ENCODE results near the gene RAB3D. TPM values are rescaled to one million over a fixed set of nuclear protein-coding genes. Genes with fewer than 3 reads are reported as not detected.
"Not testable (repeated sequence)": the region's sequence is repeated elsewhere in the genome, so short reads cannot be mapped to it uniquely, and the experiment has no call there.

Gene RAB3D
- polyA plus RNA-seq, 1 donor from 2014 or later: 2.7 TPM

GRCh38 chr19:11335449-11336146, 3.9 kb downstream of the RAB3D start:
- Mint-ChIP-seq H3K9me3 (no peaks in the 10 kb centered on the region), H3K4me1 (peaks cover 8 to 11% (median 9%) of the 10 kb centered on the region in 3 donors), H3K27me3 (no peaks in the 10 kb centered on the region), H3K4me3 (peak overlapping the region in 1 of 4 donors; percentile 32), H3K27ac (no peak overlapping the region), H3K36me3 (peaks cover 9% of the 10 kb centered on the region)

- H3K9me3 Mint-ChIP-seq, H3K27me3 Mint-ChIP-seq: not testable (repeated sequence)
- H3K27ac Mint-ChIP-seq: peak overlapping the region in 1 of 3 donors; percentile 45
- H3K36me3 Mint-ChIP-seq: peaks cover 13% of the 10 kb centered on the region
- peaks cover 3 to 12% (median 5%) of the 10 kb centered on the region in 3 donors for H3K4me1 Mint-ChIP-seq
- peak overlapping the region in 1 of 4 donors; percentile 61 for H3K4me3 Mint-ChIP-seq
Observed at GRCh38 chr19:11333838-11334237, 5.6 kb downstream of the RAB3D start.

GRCh38 chr19:11332822-11333221, 6.6 kb downstream of the RAB3D start:
- no peak overlapping the region for H3K4me3 Mint-ChIP-seq
- H3K27ac Mint-ChIP-seq: no peak overlapping the region
- H3K36me3 Mint-ChIP-seq: peaks cover 12% of the 10 kb centered on the region
- H3K4me1 Mint-ChIP-seq: peaks cover 0 to 9% (median 0%) of the 10 kb centered on the region in 3 donors
- no peaks in the 10 kb centered on the region for H3K27me3 Mint-ChIP-seq
- H3K9me3 Mint-ChIP-seq: no peaks in the 10 kb centered on the region

DNA sequence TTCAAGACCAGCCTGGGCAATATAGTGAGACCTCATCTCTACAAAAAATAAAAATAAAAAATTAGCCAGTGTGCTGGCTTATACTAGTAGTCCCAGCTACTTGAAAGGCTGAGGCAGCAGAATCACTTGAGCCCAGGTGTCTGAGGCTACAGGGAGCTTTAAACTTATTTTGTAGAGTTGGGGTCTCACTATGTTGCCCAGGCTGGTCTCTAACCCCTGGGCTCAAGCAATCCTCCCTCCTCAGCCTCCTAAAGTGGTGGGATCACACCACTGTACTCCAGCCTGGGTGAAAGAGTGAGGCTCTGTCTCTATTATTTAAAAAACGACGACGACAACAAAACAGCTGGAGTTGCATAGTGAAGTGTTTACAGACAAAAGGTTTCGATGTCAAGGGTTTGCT, 8.0 kb downstream of the RAB3D start:
- Mint-ChIP-seq H3K27me3 (no peaks in the 10 kb centered on the region), H3K4me1 (peaks cover 0 to 7% (median 0%) of the 10 kb centered on the region in 3 donors), H3K27ac (no peak overlapping the region), H3K36me3 (peaks cover 12% of the 10 kb centered on the region), H3K4me3 (no peak overlapping the region), H3K9me3 (no peaks in the 10 kb centered on the region)

DNA sequence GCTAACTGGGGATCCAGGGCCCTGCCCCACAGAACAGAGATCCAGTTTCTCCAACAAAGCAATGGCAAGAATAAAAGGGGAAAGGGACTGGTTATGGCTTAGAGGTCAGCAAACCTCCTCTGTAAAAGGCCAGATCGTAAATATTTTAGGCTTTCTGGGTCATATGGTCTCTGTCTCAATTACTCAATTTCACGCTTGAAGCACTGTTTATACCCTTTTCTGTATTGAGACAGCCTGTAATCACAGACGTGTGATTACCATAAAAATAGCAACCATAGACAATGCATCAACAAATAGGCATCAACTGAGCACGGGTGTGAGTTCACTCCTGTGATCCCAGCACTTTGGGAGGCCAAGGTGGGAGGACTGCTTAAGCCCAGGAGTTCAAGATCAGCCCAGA, 9.3 kb downstream of the RAB3D start:
- Mint-ChIP-seq H3K4me3 (no peak overlapping the region), H3K27ac (no peak overlapping the region), H3K36me3 (peaks cover 8% of the 10 kb centered on the region), H3K9me3 (no peaks in the 10 kb centered on the region), H3K4me1 (peaks cover 0 to 7% (median 0%) of the 10 kb centered on the region in 3 donors), H3K27me3 (no peaks in the 10 kb centered on the region)

- Mint-ChIP-seq H3K4me3 (no peak overlapping the region), H3K9me3 (no peaks in the 10 kb centered on the region), H3K27me3 (peaks cover 6% of the 10 kb centered on the region), H3K27ac (no peak overlapping the region), H3K4me1 (peaks cover 22 to 31% (median 27%) of the 10 kb centered on the region in 3 donors), H3K36me3 (peaks cover 4% of the 10 kb centered on the region)
Observed at GRCh38 chr19:11325544-11325943, 13.9 kb downstream of the RAB3D start.

DNA sequence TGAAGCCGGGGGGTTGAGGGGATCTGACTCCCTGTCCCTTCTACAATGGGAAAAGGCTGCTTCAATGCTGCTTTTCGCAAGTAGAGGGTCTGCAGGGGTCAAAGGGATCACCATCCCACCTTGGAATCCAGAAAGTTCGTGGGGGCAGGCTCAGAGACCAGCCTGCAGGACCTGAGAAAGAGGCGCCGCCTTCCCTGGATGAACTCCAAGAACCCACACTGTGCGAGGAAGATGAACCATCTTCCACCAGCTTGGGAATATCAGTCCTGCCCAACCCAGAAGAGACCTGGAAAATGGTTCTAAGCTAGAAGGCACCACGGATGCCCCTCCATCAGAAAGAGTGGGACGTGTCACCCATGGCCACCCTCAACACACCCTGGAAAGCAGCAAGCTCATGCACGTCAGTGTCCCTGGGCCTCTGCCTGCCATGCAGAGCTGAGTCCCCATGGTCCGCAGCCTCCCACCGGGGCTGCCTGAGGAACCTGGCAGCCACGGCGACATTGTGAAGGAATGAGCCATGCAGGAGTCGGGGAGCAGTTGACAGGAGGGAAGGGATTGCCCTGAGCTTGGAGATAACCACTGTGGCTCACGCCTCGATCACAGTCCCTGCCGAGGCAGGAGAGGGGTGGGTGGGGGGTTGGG, 14.6 kb downstream of the RAB3D start:
- Mint-ChIP-seq H3K36me3 (peaks cover 2% of the 10 kb centered on the region), H3K27me3 (peaks cover 6% of the 10 kb centered on the region), H3K4me3 (no peak overlapping the region)

GRCh38 chr19:11324079-11324661, 15.3 kb downstream of the RAB3D start:
- Mint-ChIP-seq H3K27me3 (peaks cover 6% of the 10 kb centered on the region), H3K4me3 (peak overlapping the region in 2 of 4 donors; percentile 34 to 86), H3K9me3 (no peaks in the 10 kb centered on the region), H3K4me1 (peaks cover 24 to 27% (median 26%) of the 10 kb centered on the region in 3 donors), H3K27ac (peak overlapping the region in 1 of 3 donors; percentile 62), H3K36me3 (no peaks in the 10 kb centered on the region)

More for the DNA sequence above, 14.6 kb downstream of the RAB3D start:
- peaks cover 24 to 28% (median 27%) of the 10 kb centered on the region in 3 donors for H3K4me1 Mint-ChIP-seq
- H3K27ac Mint-ChIP-seq: peak overlapping the region in 1 of 3 donors; percentile 62
- no peaks in the 10 kb centered on the region for H3K9me3 Mint-ChIP-seq

- Mint-ChIP-seq H3K27ac (no peak overlapping the region), H3K4me1 (peaks cover 24 to 27% (median 26%) of the 10 kb centered on the region in 3 donors), H3K36me3 (no peaks in the 10 kb centered on the region), H3K4me3 (peak overlapping the region in 1 of 4 donors; percentile 86), H3K9me3 (no peaks in the 10 kb centered on the region), H3K27me3 (peaks cover 6% of the 10 kb centered on the region)
Observed at GRCh38 chr19:11323601-11324078, 15.8 kb downstream of the RAB3D start.

GRCh38 chr19:11322269-11323024, 17.0 kb downstream of the RAB3D start:
- H3K27me3 Mint-ChIP-seq: peaks cover 12% of the 10 kb centered on the region
- peak overlapping the region in 2 of 4 donors; percentile 39 to 58 for H3K4me3 Mint-ChIP-seq
- H3K9me3 Mint-ChIP-seq: no peaks in the 10 kb centered on the region
- peaks cover 24 to 29% (median 26%) of the 10 kb centered on the region in 3 donors for H3K4me1 Mint-ChIP-seq
- no peaks in the 10 kb centered on the region for H3K36me3 Mint-ChIP-seq
- H3K27ac Mint-ChIP-seq: peak overlapping the region in 2 of 3 donors; percentile 15 to 53

DNA sequence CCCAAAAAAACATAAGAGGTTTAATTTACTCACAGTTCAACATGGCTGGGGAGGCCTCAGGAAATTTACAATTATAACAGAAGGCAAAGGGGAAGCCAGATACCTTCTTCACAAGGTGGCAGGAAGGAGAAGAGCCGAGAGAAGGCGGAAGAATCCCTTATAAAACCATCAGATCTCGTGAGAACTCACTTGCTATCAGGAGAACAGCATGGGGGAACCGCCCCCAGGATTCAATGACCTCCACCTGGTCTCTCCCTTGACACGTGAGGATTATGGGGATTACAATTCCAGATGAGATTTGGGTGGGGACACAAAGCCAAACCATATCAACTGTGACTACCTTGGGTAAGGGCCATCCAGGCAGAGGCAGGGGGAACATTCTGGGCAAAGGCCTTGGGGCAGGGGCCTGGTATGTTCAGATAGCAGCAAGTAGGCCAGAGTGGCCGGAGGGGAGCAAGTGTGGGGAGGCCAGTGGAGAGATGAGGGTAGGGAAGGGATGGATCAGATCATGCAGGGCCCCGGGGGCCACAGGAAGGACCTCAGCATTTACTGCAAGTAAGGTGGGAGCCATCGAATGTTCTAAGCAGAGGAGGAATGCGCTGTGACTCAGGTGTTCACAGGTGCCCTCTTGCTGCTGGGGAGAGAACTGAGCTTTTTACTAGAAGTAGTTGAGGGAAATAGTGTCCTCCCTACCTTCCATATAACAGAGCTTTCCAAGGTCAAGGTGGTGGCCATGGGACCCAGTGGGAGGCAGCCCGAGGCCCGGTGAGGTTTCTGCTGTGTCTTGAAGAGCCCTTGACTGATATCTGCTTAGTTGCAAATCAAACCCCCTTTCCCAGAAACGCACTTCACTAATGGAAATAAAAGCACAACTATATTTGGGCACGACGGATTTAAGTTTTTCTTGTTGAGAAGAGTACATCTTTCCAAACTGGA, 18.0 kb downstream of the RAB3D start:
- peaks cover 14% of the 10 kb centered on the region for H3K27me3 Mint-ChIP-seq
- H3K4me1 Mint-ChIP-seq: peaks cover 24 to 29% (median 26%) of the 10 kb centered on the region in 3 donors
- H3K36me3 Mint-ChIP-seq: no peaks in the 10 kb centered on the region
- H3K27ac Mint-ChIP-seq: peak overlapping the region in 1 of 3 donors; percentile 15
- peak overlapping the region in 1 of 4 donors; percentile 58 for H3K4me3 Mint-ChIP-seq
- H3K9me3 Mint-ChIP-seq: no peaks in the 10 kb centered on the region

DNA sequence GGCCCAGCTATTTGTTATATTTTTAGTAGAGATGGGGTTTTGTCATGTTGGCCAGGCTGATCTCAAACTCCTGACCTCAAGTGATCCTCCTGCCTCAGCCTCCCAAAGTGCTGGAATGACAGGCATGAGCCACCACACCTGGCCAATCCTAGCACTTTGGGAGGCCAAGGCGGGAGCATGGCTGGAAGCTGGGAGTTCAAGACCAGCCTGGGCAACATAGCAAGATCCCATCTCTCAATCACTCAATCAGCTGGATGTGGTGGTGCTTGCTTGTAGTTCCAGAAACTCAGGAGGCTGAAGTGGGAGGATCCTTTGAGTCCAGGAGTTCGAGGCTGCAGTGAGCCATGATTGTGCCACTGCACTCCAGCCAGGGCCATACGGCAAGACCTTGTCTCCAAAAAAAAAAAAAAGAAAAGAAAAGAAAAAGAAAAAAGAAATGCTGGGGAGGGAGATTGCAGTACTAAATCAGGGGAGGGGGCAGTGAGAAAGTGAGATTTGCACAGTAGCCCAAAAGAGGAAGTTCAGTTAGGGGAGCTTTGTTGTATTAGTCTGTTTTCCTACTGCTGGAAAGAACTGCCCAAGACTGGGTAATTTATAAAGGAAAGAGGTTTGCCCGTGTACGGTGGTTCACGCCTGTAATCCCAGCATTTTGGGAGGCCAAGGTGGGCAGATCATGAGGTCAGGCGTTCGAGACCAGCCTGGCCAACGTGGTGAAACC, 19.0 kb downstream of the RAB3D start:
- H3K36me3 Mint-ChIP-seq, H3K9me3 Mint-ChIP-seq, H3K27ac Mint-ChIP-seq: not testable (repeated sequence)
- Mint-ChIP-seq H3K4me3 (peak overlapping the region in 1 of 4 donors; percentile 18), H3K27me3 (peaks cover 14% of the 10 kb centered on the region), H3K4me1 (peaks cover 24 to 29% (median 26%) of the 10 kb centered on the region in 3 donors)

DNA sequence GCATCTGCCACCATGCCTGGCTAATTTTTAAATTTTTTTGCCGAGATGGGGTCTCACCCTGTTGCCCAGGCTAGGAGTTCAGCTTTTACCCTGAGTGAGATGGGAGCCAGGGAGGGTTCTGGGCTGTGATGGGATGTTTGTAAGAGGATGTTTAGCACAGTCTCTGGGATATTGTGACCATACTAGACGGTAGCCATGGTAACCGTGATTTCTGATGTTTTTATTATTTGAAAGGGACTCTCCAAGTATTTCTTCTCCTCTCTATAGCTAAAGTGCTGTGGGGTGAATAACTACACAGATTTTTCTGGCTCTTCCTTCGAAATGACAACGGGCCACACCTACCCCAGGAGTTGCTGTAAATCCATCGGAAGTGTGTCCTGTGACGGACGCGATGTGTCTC, 33.1 kb downstream of the RAB3D start:
- Mint-ChIP-seq H3K4me3 (no peak overlapping the region), H3K36me3 (no peaks in the 10 kb centered on the region), H3K27me3 (peaks cover 7% of the 10 kb centered on the region), H3K27ac (no peak overlapping the region), H3K4me1 (no peaks in the 10 kb centered on the region), H3K9me3 (peaks cover 0 to 2% (median 0%) of the 10 kb centered on the region in 3 donors)
